ENCODE data around the gene CD300LB.

DNA sequence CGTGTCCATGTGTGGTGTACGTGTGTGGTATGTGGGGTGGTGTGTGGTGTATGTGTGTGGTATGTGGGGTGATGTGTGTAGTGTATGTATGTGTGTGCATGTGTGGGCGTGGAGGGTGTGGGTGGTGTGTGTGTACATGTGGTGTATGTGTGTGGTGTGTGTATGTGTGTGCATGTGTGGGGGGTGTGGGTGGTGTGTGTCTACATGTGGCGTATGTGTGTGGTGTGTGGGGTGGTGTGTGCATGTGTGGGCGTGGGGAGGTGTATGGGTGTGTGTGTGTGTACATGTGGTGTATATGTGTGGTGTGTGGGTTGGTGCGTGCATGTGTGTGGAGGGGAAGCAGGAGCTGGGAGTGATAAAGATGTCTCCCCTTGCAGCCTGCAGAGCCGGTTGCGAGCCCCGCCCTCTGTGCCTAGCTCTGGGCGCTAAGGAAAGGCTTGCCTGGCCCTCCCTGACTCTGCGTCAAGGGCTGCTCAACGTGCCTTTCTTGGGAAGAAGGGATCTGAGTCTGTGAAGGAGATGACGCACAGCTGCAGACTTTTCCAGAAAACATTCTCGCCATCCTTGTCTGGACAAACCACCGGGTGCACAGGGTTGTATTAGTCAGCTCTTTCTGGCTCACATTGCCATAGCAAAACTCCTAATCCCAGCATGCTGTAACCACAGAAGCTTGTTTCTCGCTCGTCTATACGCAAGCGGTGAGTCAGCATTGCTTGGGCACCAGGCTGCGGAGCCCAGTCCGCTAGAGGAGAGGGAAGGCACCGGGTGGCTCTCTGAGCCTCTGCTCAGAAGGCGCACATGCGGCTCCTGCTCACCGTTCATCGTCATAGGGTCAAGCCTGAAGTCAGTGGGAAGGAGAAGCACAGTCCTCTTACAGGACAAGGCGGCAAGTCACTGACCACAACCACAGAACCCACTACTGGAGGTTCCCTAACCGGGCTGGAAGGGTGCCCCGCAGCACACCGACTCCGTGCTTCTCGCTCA, 38.0 kb upstream of the CD300LB start:
- TF ChIP-seq, protein P1, sequence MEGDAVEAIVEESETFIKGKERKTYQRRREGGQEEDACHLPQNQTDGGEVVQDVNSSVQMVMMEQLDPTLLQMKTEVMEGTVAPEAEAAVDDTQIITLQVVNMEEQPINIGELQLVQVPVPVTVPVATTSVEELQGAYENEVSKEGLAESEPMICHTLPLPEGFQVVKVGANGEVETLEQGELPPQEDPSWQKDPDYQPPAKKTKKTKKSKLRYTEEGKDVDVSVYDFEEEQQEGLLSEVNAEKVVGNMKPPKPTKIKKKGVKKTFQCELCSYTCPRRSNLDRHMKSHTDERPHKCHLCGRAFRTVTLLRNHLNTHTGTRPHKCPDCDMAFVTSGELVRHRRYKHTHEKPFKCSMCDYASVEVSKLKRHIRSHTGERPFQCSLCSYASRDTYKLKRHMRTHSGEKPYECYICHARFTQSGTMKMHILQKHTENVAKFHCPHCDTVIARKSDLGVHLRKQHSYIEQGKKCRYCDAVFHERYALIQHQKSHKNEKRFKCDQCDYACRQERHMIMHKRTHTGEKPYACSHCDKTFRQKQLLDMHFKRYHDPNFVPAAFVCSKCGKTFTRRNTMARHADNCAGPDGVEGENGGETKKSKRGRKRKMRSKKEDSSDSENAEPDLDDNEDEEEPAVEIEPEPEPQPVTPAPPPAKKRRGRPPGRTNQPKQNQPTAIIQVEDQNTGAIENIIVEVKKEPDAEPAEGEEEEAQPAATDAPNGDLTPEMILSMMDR (IDR thresholded peaks at IDR 0.05; ENCODE audit: insufficient read depth, low read length, poor library complexity, severe bottlenecking), result no peak
- TF ChIP-seq EZH2phosphoT487 (conservative IDR thresholded peaks at IDR 0.05; ENCODE audit: low read length), result no peak

Measured in SU-DHL-6 (cell line).